K562 (cell line): ENCODE measurements around the gene F2RL2. TPM values are rescaled to one million over a fixed set of nuclear protein-coding genes. Genes with fewer than 3 reads are reported as not detected.

Experiments
- ATAC-seq: fragments of 200-7000 bp; cut with Tn5 transposase; 3 replicates; pipeline ENCODE4 v1.9.1; 2020; ENCODE audit warnings: moderate library complexity
- BruUV-seq: library from RNA; stranded (reverse); fragments of 400-500 nt; replicated peaks from 2 replicates; lab custom pipeline; 2021; lab: Mats Ljungman, UMichigan
- CTCF ChIA-PET: fragments of 300-600 bp; formaldehyde crosslinking; extraction: SDS; loops from one replicate; lab custom pipeline; 2021; ENCODE audit warnings: low intra/inter-chr PET ratio; lab: Yijun Ruan, JAX
- POLR2A ChIA-PET: fragments of 300-600, 350-650 bp; sonication (Branson Sonifier 250); formaldehyde crosslinking; extraction: SDS; loops from one replicate; lab custom pipeline; 2021; ENCODE audit warnings: antibody characterized with exemption, inconsistent platforms; lab: Yijun Ruan, JAX
- DNase-seq, 4 experiments: peaks; one replicate each; pipeline versions ENCODE4 v3.0.0 to v3.0.0-alpha.2; 2011 to 2018; ENCODE audit warnings: low spot score in 3 of 4, mixed read lengths in 3 of 4; ENCODE audit errors: extremely low read depth in 1 of 4
- FAIRE-seq: peaks from 2 replicates; lab custom pipeline; 2011; peaks lifted over from hg19 to GRCh38; lab: Jason Lieb, UNC
- H2AFZ ChIP-seq: 2 replicates; pipeline ENCODE4 v1.6.0; 2011; ENCODE audit warnings: low read depth, low read length, control low read depth, inconsistent platforms
- H3K27ac ChIP-seq: fragments of 200-600 bp; 3 replicates; pipeline ENCODE4 v1.8.0; 2011; ENCODE audit warnings: low read depth, mild to moderate bottlenecking, control low read depth, inconsistent platforms, low read length, moderate library complexity, mixed read lengths; ENCODE audit errors: extremely low read depth
- H3K27me3 ChIP-seq, 2 experiments: fragments of 300-600 bp in 1 of 2; 2 replicates in 1 of 2; 3 replicates in 1 of 2; pipeline versions ENCODE4 v1.6.0 to v1.8.0; 2011; ENCODE audit warnings: inconsistent platforms in 2 of 2, low read length in 2 of 2, mild to moderate bottlenecking in 1 of 2, mixed read lengths in 1 of 2, moderate library complexity in 1 of 2; ENCODE audit not compliant: control insufficient read depth in 2 of 2, insufficient read depth in 2 of 2
- H3K36me3 ChIP-seq: fragments of 300-600 bp; 3 replicates; pipeline ENCODE4 v1.8.0; 2011; ENCODE audit warnings: mild to moderate bottlenecking, low read length, inconsistent platforms; ENCODE audit not compliant: control insufficient read depth, insufficient read depth
- H3K4me1 ChIP-seq, 2 experiments: fragments of 200-600 bp in 1 of 2; replicated peaks in 1 of 2; 2 replicates in 1 of 2; 3 replicates in 1 of 2; pipeline versions ENCODE4 v1.5.1 to v1.8.0; 2011; ENCODE audit warnings: inconsistent platforms in 2 of 2, low read length in 2 of 2, mild to moderate bottlenecking in 1 of 2, mixed read lengths in 1 of 2, moderate library complexity in 1 of 2; ENCODE audit not compliant: control insufficient read depth in 2 of 2, insufficient read depth in 2 of 2
- H3K4me2 ChIP-seq: 2 replicates; pipeline ENCODE4 v1.6.1; 2011; ENCODE audit warnings: low read length, control low read depth, inconsistent platforms, mixed read lengths; ENCODE audit not compliant: insufficient read depth
- H3K4me3 ChIP-seq: fragments of 200-600 bp; sonication (generic), shearing (Covaris generic); 2 replicates; pipeline ENCODE4 v1.5.1; 2016; ENCODE audit warnings: control low read depth, inconsistent platforms
- H3K79me2 ChIP-seq: fragments of 200-600 bp; 3 replicates; pipeline ENCODE4 v1.8.0; 2011; ENCODE audit warnings: low read length, inconsistent platforms; ENCODE audit not compliant: control insufficient read depth, insufficient read depth
- H3K9ac ChIP-seq, 2 experiments: 2 replicates each; pipeline versions ENCODE4 v1.6.0 to v1.6.1; 2011; ENCODE audit warnings: low read depth in 2 of 2, low read length in 2 of 2, control low read depth in 1 of 2, inconsistent platforms in 1 of 2, mild to moderate bottlenecking in 1 of 2, mixed read lengths in 1 of 2; ENCODE audit not compliant: insufficient read depth in 1 of 2
- H3K9me1 ChIP-seq: one replicate; pipeline ENCODE4 v1.6.0; 2011; ENCODE audit warnings: inconsistent platforms, mild to moderate bottlenecking, low read length, moderate library complexity; ENCODE audit not compliant: control insufficient read depth, insufficient read depth
- H3K9me3 ChIP-seq: replicated peaks from 2 replicates; pipeline ENCODE4 v1.5.1; 2011; ENCODE audit warnings: low read depth, low read length, inconsistent platforms; ENCODE audit not compliant: control insufficient read depth, insufficient read depth
- H4K20me1 ChIP-seq: replicated peaks from 2 replicates; pipeline ENCODE4 v1.6.1; 2011; ENCODE audit warnings: low read length, inconsistent platforms, mixed read lengths; ENCODE audit not compliant: control insufficient read depth, insufficient read depth
- ATF4 ChIP-seq: fragments of 450-650 bp; formaldehyde crosslinking; IDR thresholded peaks from 2 replicates; pipeline ENCODE4 v1.4.0; 2022; ENCODE audit warnings: mild to moderate bottlenecking, moderate library complexity
- FOXJ2 ChIP-seq: fragments of 200-800 bp; sonication (Bioruptor generic); IDR thresholded peaks from 2 replicates; pipeline ENCODE4 v1.6.1; 2016; ENCODE audit warnings: missing genetic modification characterization, missing compliant biosample characterization
- KLF10 ChIP-seq: fragments of 250-450 bp; sonication (Bioruptor Pico); IDR thresholded peaks from 2 replicates; pipeline ENCODE4 v1.6.1; 2021; ENCODE audit warnings: matching md5 sums
- MAX ChIP-seq: sonication (generic); formaldehyde crosslinking; IDR thresholded peaks from 2 replicates; pipeline ENCODE4 v1.9.0; 2022; ENCODE audit warnings: mild to moderate bottlenecking, missing genetic modification reagents
- MAZ ChIP-seq, 2 experiments: fragments of 450-650 bp in 1 of 2; sonication (generic) in 1 of 2; formaldehyde crosslinking; IDR thresholded peaks in 1 of 2; conservative IDR thresholded peaks in 1 of 2; 2 replicates each; pipeline versions ENCODE4 v1.4.0 to v1.5.0; 2020; ENCODE audit warnings: mild to moderate bottlenecking in 1 of 2, missing genetic modification reagents in 1 of 2
- MEIS2 ChIP-seq: fragments of 450-650 bp; IDR thresholded peaks from 2 replicates; pipeline ENCODE4 v1.6.1; 2014; ENCODE audit warnings: mild to moderate bottlenecking; ENCODE audit not compliant: partially characterized antibody
- RFX5 ChIP-seq: IDR thresholded peaks from 2 replicates; pipeline ENCODE4 v1.6.1; 2011; ENCODE audit warnings: low read depth, mild to moderate bottlenecking, improper control_type of control experiment, low read length
- TBP ChIP-seq: optimal IDR thresholded peaks from 2 replicates; pipeline ENCODE3; 2011; ENCODE audit warnings: low read depth, low read length, improper control_type of control experiment
- TEAD2 ChIP-seq: fragments of 450-650 bp; IDR thresholded peaks from 2 replicates; pipeline ENCODE4 v1.6.1; 2016; ENCODE audit warnings: missing genetic modification characterization, control low read depth, missing compliant biosample characterization
- ZNF140 ChIP-seq: fragments of 250-450 bp; sonication (Bioruptor Pico); IDR thresholded peaks from 2 replicates; pipeline ENCODE4 v1.8.0; 2021; ENCODE audit warnings: moderate library complexity, mild to moderate bottlenecking, inconsistent platforms
- ZNF316 ChIP-seq: fragments of 450-650 bp; IDR thresholded peaks from 2 replicates; pipeline ENCODE4 v1.6.1; 2016
- ZNF668 ChIP-seq: fragments of 250-450 bp; sonication (Bioruptor Pico); IDR thresholded peaks from 2 replicates; pipeline ENCODE4 v1.8.0; 2022; ENCODE audit warnings: mild to moderate bottlenecking, inconsistent platforms
- WGBS: fragments of 100-300 bp; shearing (Covaris generic); methylation state at CpG from one replicate; pipeline ENCODE4 v1.1.6; 2016; ENCODE audit warnings: low coverage, mixed read lengths; ENCODE audit not compliant: insufficient coverage; ENCODE audit errors: missing lambda C conversion rate; 5-methylcytosine and 5-hydroxymethylcytosine counted together
- in situ Hi-C: fragments of 300-500 bp; cut with MboI; formaldehyde crosslinking; loops from 4 replicates; pipeline ENCODE4 v1.15.0; 2018; ENCODE audit warnings: inconsistent platforms, mixed read lengths
- intact Hi-C: fragments of 100-400 bp; cut with micrococcal nuclease; formaldehyde crosslinking; loops from 2 replicates; pipeline ENCODE4 v1.14.2; 2022
- polyA plus RNA-seq, 8 experiments: library from polyadenylated mRNA; depleted of rRNA in 4 of 8; stranded (reverse) in 5 of 8; unstranded in 3 of 8; fragments of >200 nt; fragmentation: Nextera tagmentation in 2 of 8; fragmentation: Illumina TruSeq in 1 of 8; extraction: Ambion mirVana in 2 of 8; extraction: Trizol in 1 of 8; gene quantifications; 2 replicates each; pipeline versions ENCODE4 v1.2.1 to v1.2.3, GENCODE V29; 2011 to 2014; ENCODE audit warnings: inconsistent platforms in 1 of 8, missing spikeins in 1 of 8
- total RNA-seq, 7 experiments: library from RNA; depleted of rRNA in 6 of 7; stranded (reverse); fragments of >200 nt in 6 of 7; fragmentation: Illumina TruSeq in 2 of 7; extraction: Trizol in 2 of 7; gene quantifications; 2 replicates each; pipeline versions ENCODE4 v1.2.1 to v1.2.3, GENCODE V29; 2011 to 2021; ENCODE audit warnings: low replicate concordance in 1 of 7
- TF ChIP-seq, protein P1 (sequence below): sonication (generic); formaldehyde crosslinking; IDR thresholded peaks from 2 replicates; pipeline ENCODE4 v1.8.0; 2022; ENCODE audit warnings: mild to moderate bottlenecking, missing genetic modification reagents, borderline replicate concordance

F2RL2 gene
- total and polyA plus RNA-seq, 9 of the 15 experiments (the other 6 are each of a cell fraction or from before 2014, with no cell fraction given) = 0.03 to 0.12 (median 0.06) TPM; not detected in 3

- intact Hi-C loops (no loop called here), in situ Hi-C loops (no loop called here)
- Histone ChIP-seq H3K9ac (no peak overlapping the region), H3K27ac (no peak overlapping the region), H2AFZ (no peak overlapping the region), H3K27me3 (no peaks in the 10 kb centered on the region), H3K9me1 (no peaks in the 10 kb centered on the region), H3K4me3 (no peak overlapping the region), H3K79me2 (no peaks in the 10 kb centered on the region), H3K9me3 (no peaks in the 10 kb centered on the region), H3K4me2 (no peak overlapping the region), H3K4me1 (no peaks in the 10 kb centered on the region), H4K20me1 (no peaks in the 10 kb centered on the region), H3K36me3 (no peaks in the 10 kb centered on the region)
- no TSS peak for BruUV-seq
- ChIA-PET POLR2A (interaction anchor here (0.7 kb wide), 1 partner anchor 406 kb away, joined by 3 read pairs; no protein-coding TSS in a partner anchor), CTCF (no interaction called here)
- no peak for FAIRE-seq
- 48% methylated on average over 1 of the region's 1 CpG for WGBS
- no peak for ATAC-seq
- no peak for DNase-seq
- TF ChIP-seq RFX5 (no peak), ZNF140 (CRISPR knock-in tag) (no peak), ATF4 (CRISPR knock-in tag) (no peak), KLF10 (no peak), MAZ (CRISPR knock-in tag; conservative IDR thresholded peaks at IDR 0.05 in 1 of 2, IDR thresholded peaks at IDR 0.05 in 1 of 2) (no peak), ZNF316 (no peak), FOXJ2 (tag) (no peak), TEAD2 (tag) (no peak), MAX (CRISPR knock-in tag) (no peak), MEIS2 (no peak), ZNF668 (CRISPR knock-in tag) (no peak), TBP (no peak)
- TF ChIP-seq, protein P1, sequence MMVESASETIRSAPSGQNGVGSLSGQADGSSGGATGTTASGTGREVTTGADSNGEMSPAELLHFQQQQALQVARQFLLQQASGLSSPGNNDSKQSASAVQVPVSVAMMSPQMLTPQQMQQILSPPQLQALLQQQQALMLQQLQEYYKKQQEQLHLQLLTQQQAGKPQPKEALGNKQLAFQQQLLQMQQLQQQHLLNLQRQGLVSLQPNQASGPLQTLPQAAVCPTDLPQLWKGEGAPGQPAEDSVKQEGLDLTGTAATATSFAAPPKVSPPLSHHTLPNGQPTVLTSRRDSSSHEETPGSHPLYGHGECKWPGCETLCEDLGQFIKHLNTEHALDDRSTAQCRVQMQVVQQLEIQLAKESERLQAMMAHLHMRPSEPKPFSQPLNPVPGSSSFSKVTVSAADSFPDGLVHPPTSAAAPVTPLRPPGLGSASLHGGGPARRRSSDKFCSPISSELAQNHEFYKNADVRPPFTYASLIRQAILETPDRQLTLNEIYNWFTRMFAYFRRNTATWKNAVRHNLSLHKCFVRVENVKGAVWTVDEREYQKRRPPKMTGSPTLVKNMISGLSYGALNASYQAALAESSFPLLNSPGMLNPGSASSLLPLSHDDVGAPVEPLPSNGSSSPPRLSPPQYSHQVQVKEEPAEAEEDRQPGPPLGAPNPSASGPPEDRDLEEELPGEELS (CRISPR knock-in tag) = no peak
Measured at GRCh38 chr5:76590027-76590426, 33.2 kb downstream of the F2RL2 start.
